Measurements from ENCODE around the gene ADM5.
A peak's percentile ranks its signal among the peaks of the same experiment; 100 is the strongest.

The ADM5 gene

DNA sequence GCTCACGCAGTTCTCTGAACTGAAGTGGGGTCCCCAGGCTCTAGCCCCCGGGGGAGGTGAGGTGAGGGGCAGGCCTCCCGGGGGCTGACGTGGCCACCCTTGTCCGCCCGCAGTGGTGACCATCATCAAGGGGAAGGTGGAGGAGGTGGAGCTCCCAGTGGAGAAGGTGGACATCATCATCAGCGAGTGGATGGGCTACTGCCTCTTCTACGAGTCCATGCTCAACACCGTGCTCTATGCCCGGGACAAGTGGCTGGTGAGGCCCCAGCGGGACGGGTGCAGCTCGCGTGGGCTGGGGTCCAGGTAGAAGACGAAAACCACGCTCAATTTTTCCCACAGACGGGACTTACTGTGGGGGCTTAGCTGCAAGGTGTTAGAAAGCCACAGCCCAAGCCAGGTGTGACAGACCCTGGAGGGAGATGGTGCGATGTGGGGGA is 5.6 kb upstream of the ADM5 start:
- Histone ChIP-seq H3K4me1 (ENCODE audit: control insufficient read depth in 1 of 2, insufficient read depth in 2 of 2, low read length in 2 of 2) (peaks cover 6 to 30% of the 10 kb centered on the region in 2 donors), H3K36me3 (ENCODE audit: control insufficient read depth in 1 of 2, insufficient read depth in 2 of 2, low read length in 2 of 2) (peaks cover 20 to 53% of the 10 kb centered on the region in 2 donors), H3K4me3 (ENCODE audit: low read depth in 1 of 2, low read length in 2 of 2) (no peak overlapping the region), H3K9me3 (ENCODE audit: control insufficient read depth in 1 of 2, low read length in 2 of 2) (no peaks in the 10 kb centered on the region), H3K27me3 (ENCODE audit: low read depth, low read length) (no peaks in the 10 kb centered on the region), H3K27ac (ENCODE audit: low read length) (no peak overlapping the region)

DNA sequence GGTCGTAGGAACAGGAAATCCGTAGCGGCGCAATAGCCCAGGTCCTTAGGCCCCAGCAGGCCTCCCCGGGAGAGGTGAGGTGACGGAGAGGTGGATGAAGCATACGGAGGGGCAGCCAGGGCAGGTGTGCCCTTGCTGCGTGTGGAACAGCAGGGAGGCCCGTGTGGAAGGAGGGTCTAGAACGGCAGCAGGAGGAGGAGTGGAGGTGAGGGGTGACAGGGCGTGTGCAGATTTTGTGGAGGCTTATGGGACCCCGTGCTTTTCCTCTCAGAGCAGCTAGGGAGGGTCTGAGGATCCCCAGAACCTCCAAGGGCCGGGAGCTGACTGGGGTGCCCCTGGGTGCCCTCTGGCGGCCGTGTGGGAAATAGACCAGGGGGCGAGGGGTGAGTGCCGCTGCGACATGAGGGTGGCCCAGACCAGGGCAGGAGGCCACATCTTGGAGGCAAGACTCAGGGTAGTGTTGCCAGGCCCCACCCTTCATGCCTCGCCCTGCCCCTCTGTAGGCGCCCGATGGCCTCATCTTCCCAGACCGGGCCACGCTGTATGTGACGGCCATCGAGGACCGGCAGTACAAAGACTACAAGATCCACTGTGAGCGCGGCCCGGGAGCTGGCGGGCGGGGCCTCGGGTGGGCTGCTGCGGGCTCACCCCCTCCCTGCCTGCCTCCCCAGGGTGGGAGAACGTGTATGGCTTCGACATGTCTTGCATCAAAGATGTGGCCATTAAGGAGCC is 5.0 kb upstream of the ADM5 start:
- H3K4me1 ChIP-seq (ENCODE audit: control insufficient read depth in 1 of 2, insufficient read depth in 2 of 2, low read length in 2 of 2) = peaks cover 6 to 27% of the 10 kb centered on the region in 2 donors
- no peak overlapping the region for H3K4me3 ChIP-seq (ENCODE audit: low read depth in 1 of 2, low read length in 2 of 2)
- no peaks in the 10 kb centered on the region for H3K27me3 ChIP-seq (ENCODE audit: low read depth, low read length)
- peaks cover 20 to 53% of the 10 kb centered on the region in 2 donors for H3K36me3 ChIP-seq (ENCODE audit: control insufficient read depth in 1 of 2, insufficient read depth in 2 of 2, low read length in 2 of 2)
- no peak overlapping the region for H3K27ac ChIP-seq (ENCODE audit: low read length)
- H3K9me3 ChIP-seq (ENCODE audit: control insufficient read depth in 1 of 2, low read length in 2 of 2) = no peaks in the 10 kb centered on the region

DNA sequence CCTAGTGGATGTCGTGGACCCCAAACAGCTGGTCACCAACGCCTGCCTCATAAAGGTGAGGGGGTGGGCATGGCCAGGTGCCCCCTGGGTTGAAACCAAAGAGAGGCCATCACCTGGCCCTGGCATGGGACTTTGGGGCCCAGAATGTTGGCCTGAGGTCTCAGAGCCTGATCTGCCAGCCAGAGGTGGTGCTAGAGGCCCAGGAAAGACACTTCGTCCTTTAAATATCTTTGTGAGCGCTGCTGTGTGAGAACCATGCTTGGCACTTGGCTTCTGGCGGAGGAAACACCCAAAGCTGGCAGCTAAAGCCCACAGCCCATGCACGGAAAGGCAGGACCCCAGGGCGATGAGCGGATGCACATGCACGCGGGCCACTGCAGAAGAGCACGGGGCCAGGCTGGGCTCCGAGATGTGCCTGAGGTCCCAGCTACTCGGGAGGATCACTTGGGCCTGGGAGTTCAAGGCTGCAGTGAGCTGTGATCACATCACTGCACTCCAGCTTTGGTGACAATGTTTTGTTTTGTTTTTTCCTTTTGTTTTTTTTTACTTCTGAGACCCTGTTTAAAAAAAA is 4.3 kb upstream of the ADM5 start:
- H3K27ac ChIP-seq (ENCODE audit: low read length) = no peak overlapping the region
- H3K9me3 ChIP-seq (ENCODE audit: control insufficient read depth in 1 of 2, low read length in 2 of 2) = no peaks in the 10 kb centered on the region
- H3K27me3 ChIP-seq (ENCODE audit: low read depth, low read length) = peaks cover 4% of the 10 kb centered on the region
- H3K4me3 ChIP-seq (ENCODE audit: low read depth in 1 of 2, low read length in 2 of 2) = no peak overlapping the region
- H3K36me3 ChIP-seq (ENCODE audit: control insufficient read depth in 1 of 2, insufficient read depth in 2 of 2, low read length in 2 of 2) = peaks cover 20 to 53% of the 10 kb centered on the region in 2 donors
- H3K4me1 ChIP-seq (ENCODE audit: control insufficient read depth in 1 of 2, insufficient read depth in 2 of 2, low read length in 2 of 2) = peaks cover 4 to 27% of the 10 kb centered on the region in 2 donors

DNA sequence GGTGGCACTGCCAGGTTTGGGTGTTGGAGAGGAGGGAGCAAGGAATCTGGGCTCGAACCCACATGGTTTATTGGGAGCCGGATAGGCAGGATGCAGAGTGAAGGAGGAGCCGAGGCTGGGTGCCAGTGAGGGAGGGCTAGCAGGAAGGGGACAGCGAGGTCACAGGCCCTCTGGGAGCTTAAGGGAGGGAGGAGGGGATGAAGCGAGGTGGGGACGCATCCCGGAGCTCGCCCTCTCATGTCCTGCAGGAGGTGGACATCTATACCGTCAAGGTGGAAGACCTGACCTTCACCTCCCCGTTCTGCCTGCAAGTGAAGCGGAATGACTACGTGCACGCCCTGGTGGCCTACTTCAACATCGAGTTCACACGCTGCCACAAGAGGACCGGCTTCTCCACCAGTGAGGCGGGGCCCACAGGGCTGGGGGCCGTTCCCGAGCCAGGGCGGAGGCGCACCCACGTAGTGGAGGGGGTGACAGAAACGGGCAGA is 3.5 kb upstream of the ADM5 start:
- H3K27me3 ChIP-seq (ENCODE audit: low read depth, low read length) = peaks cover 12% of the 10 kb centered on the region
- peaks cover 4 to 26% of the 10 kb centered on the region in 2 donors for H3K4me1 ChIP-seq (ENCODE audit: control insufficient read depth in 1 of 2, insufficient read depth in 2 of 2, low read length in 2 of 2)
- H3K4me3 ChIP-seq (ENCODE audit: low read depth in 1 of 2, low read length in 2 of 2) = no peak overlapping the region
- H3K36me3 ChIP-seq (ENCODE audit: control insufficient read depth in 1 of 2, insufficient read depth in 2 of 2, low read length in 2 of 2) = peaks cover 20 to 53% of the 10 kb centered on the region in 2 donors
- no peak overlapping the region for H3K27ac ChIP-seq (ENCODE audit: low read length)
- H3K9me3 ChIP-seq (ENCODE audit: control insufficient read depth in 1 of 2, low read length in 2 of 2) = no peaks in the 10 kb centered on the region

DNA sequence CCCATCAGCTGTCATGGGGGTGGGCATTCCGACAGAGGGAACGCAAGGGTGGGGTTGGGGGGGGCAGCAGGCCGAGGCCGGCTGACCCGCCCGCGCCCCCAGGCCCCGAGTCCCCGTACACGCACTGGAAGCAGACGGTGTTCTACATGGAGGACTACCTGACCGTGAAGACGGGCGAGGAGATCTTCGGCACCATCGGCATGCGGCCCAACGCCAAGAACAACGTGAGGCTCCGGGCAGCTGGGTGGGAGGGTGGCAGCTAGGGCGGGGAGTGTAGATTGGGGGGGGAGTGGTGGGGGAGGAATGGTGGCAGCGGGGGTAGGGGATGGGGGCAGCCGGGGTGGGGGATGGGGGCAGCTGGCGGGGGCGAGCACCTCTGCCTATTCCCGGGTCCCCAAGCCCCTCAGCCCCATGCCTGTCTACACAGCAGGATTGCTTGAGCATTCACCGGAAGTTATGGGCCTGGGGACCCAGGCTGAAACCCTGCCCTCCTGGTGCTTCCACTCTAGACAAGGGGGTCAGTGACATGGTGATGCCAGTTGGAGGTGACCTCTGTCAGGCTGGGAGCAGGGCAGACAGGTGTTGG is 2.8 kb upstream of the ADM5 start:
- no peak overlapping the region for H3K27ac ChIP-seq (ENCODE audit: low read length)
- H3K4me1 ChIP-seq (ENCODE audit: control insufficient read depth in 1 of 2, insufficient read depth in 2 of 2, low read length in 2 of 2) = peaks cover 4 to 28% of the 10 kb centered on the region in 2 donors
- H3K36me3 ChIP-seq (ENCODE audit: control insufficient read depth in 1 of 2, insufficient read depth in 2 of 2, low read length in 2 of 2) = peaks cover 20 to 53% of the 10 kb centered on the region in 2 donors
- H3K9me3 ChIP-seq (ENCODE audit: control insufficient read depth in 1 of 2, low read length in 2 of 2) = no peaks in the 10 kb centered on the region
- H3K27me3 ChIP-seq (ENCODE audit: low read depth, low read length) = peaks cover 19% of the 10 kb centered on the region
- H3K4me3 ChIP-seq (ENCODE audit: low read depth in 1 of 2, low read length in 2 of 2) = no peak overlapping the region

DNA sequence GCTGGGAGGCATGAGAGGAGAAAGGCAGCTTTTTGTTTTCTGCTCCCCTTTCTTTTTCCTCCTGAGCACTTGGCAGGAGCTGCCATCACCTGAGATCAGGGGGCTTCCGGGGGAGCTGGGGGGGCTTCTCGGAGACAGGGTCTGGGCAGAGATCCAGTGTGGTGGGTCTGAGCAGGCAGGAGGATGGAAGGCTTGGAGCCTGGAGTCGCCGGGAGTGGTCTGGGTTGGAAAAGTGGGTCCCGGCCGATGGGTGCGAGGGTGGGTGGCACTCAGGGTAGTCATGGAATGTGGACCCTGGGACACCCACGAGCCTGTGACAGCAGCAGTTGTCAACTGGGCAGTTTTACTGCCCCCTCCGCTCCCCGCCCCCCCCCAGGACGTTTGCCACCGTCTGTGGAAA is 2.2 kb upstream of the ADM5 start:
- no peak overlapping the region for H3K27ac ChIP-seq (ENCODE audit: low read length)
- peaks cover 19% of the 10 kb centered on the region for H3K27me3 ChIP-seq (ENCODE audit: low read depth, low read length)
- peaks cover 4 to 29% of the 10 kb centered on the region in 2 donors for H3K4me1 ChIP-seq (ENCODE audit: control insufficient read depth in 1 of 2, insufficient read depth in 2 of 2, low read length in 2 of 2)
- H3K4me3 ChIP-seq (ENCODE audit: low read depth in 1 of 2, low read length in 2 of 2) = no peak overlapping the region
- H3K36me3 ChIP-seq (ENCODE audit: control insufficient read depth in 1 of 2, insufficient read depth in 2 of 2, low read length in 2 of 2) = peaks cover 15 to 47% of the 10 kb centered on the region in 2 donors
- H3K9me3 ChIP-seq (ENCODE audit: control insufficient read depth in 1 of 2, low read length in 2 of 2) = no peaks in the 10 kb centered on the region

DNA sequence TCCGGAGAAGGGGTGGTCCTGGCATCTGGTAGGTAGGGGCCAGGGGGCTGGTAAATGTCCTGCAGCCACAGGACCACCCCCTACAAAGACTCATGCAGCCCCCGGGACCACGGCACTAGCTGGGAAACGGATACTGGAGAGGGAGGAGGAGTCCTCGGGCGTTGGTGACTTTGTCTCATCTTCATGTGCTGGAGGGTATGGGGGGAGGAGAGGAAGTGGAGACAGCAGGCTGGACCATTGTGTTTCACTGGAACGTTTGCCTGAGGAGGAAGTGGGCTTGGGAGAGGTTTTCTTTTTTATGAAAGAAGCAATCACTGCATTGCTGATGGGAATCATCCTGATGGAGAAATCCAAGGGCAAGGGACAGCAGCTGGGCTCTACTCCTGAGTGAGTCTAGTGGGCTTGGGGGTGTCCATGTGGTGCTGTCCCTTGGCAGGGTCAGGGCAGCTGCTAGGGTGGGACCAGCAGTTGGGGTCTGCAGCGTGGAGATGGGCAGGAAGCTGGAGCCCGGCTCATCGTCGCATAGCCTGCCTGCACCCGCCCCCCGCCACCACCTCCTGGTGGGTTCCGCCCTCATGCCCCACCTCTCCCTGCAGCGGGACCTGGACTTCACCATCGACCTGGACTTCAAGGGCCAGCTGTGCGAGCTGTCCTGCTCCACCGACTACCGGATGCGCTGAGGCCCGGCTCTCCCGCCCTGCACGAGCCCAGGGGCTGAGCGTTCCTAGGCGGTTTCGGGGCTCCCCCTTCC is 1.7 kb upstream of the ADM5 start:
- peaks cover 4 to 29% of the 10 kb centered on the region in 2 donors for H3K4me1 ChIP-seq (ENCODE audit: control insufficient read depth in 1 of 2, insufficient read depth in 2 of 2, low read length in 2 of 2)
- H3K36me3 ChIP-seq (ENCODE audit: control insufficient read depth in 1 of 2, insufficient read depth in 2 of 2, low read length in 2 of 2) = peaks cover 10 to 42% of the 10 kb centered on the region in 2 donors
- no peaks in the 10 kb centered on the region for H3K9me3 ChIP-seq (ENCODE audit: control insufficient read depth in 1 of 2, low read length in 2 of 2)
- H3K27ac ChIP-seq (ENCODE audit: low read length) = no peak overlapping the region
- H3K27me3 ChIP-seq (ENCODE audit: low read depth, low read length) = peaks cover 19% of the 10 kb centered on the region
- no peak overlapping the region for H3K4me3 ChIP-seq (ENCODE audit: low read depth in 1 of 2, low read length in 2 of 2)

DNA sequence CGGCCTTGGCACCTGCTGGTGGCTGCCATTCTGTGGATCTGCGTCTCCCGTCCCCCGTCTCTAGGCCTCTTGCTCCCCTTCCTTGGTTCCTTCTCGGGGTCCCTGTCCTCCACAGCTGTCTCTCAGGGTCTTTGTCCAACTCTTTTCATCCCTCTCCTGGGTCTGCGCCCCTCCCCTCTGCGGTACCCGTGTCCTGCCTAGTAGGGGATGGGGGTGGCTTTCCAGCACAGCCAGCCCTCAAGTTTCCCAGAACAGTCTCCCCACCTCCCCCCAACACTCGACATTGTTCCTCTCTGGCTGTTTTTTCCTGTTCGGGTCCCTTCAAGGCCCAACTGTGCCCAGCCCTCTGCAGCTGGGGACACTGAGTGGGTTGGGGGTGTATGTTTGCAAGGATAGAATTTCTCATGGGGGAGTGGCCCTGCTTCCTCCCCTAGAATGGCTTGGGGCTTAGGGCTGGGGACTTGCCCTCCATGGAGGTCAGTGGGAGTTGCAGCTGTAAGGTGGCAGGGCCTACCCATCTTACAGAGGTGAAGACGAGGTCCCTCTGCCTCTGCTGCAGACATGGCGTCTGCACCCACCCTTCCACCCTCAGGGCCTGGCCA is 762 bp upstream of the ADM5 start:
- Histone ChIP-seq H3K27ac (ENCODE audit: low read length) (no peak overlapping the region), H3K4me3 (ENCODE audit: low read depth in 1 of 2, low read length in 2 of 2) (no peak overlapping the region), H3K36me3 (ENCODE audit: control insufficient read depth in 1 of 2, insufficient read depth in 2 of 2, low read length in 2 of 2) (peaks cover 10 to 39% of the 10 kb centered on the region in 2 donors), H3K4me1 (ENCODE audit: control insufficient read depth in 1 of 2, insufficient read depth in 2 of 2, low read length in 2 of 2) (peaks cover 4 to 29% of the 10 kb centered on the region in 2 donors), H3K27me3 (ENCODE audit: low read depth, low read length) (peaks cover 19% of the 10 kb centered on the region), H3K9me3 (ENCODE audit: control insufficient read depth in 1 of 2, low read length in 2 of 2) (no peaks in the 10 kb centered on the region)

DNA sequence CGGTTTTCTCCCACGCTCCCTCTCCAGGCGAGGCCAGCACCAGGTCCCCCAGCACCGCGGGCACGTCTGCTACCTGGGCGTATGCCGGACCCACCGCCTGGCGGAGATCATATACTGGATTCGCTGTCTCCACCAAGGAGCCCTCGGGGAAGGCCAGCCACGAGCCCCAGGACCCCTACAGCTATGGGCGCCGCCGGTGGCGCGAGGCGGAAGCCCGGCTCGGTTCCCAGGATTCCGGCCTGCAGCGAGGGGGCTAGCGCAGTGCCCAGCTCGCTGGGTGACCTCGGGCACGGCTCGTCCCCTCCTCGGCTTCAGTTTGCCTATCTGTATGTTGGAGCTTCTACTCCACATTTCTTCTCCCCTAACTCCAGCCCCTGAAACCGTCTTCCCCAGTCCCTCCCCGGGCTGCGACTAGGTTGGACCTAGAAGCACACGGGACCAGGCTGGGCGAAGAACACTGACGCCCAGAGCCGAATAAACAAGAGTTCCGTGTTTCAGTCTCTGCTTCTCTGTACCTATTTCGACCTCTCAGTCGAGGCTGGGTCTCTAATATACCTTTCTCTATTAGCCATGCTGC is 773 bp downstream of the ADM5 start:
- H3K27ac ChIP-seq (ENCODE audit: low read length) = no peak overlapping the region
- H3K4me3 ChIP-seq (ENCODE audit: low read depth in 1 of 2, low read length in 2 of 2) = peak overlapping the region; percentile 65 to 66
- no peaks in the 10 kb centered on the region for H3K9me3 ChIP-seq (ENCODE audit: control insufficient read depth in 1 of 2, low read length in 2 of 2)
- peaks cover 4 to 29% of the 10 kb centered on the region in 2 donors for H3K4me1 ChIP-seq (ENCODE audit: control insufficient read depth in 1 of 2, insufficient read depth in 2 of 2, low read length in 2 of 2)
- peaks cover 19% of the 10 kb centered on the region for H3K27me3 ChIP-seq (ENCODE audit: low read depth, low read length)
- peaks cover 2 to 27% of the 10 kb centered on the region in 2 donors for H3K36me3 ChIP-seq (ENCODE audit: control insufficient read depth in 1 of 2, insufficient read depth in 2 of 2, low read length in 2 of 2)

DNA sequence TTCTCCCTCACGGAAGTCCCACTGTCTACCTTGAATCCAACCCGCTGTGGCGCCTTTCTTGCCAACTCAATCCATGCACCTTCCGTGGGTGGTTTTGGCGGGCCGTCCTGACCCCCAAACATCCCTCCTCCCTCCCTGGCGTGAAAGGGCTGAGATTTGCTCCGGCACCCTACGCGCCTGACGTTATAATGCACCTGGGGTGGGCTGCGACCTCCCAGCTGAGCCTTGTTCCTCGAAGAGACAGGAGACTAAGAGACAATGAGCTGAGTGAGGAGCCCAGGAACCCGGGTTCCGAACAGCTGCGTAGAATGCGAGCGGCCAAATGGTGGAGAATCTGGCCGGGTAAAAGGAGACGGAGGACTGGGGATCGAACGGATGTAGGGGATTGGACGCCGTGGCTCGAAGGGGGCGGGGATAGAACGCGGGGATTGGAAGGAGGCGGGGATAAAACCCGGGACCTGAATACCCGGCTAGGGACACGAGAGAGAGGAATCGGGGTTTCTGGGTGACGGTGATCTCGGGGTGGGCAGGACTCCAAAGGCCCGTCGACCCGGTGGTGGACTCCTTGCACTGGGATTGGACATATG is 1.4 kb downstream of the ADM5 start, which contains the start of gene CPT1C:
Gene CPT1C (plus strand): TSS at position 461 of the 587 bp plus-strand sequence. CDS start 1,137 bp downstream, outside the sequence.
- H3K36me3 ChIP-seq (ENCODE audit: control insufficient read depth in 1 of 2, insufficient read depth in 2 of 2, low read length in 2 of 2) = peaks cover 0 to 21% of the 10 kb centered on the region in 2 donors
- H3K27me3 ChIP-seq (ENCODE audit: low read depth, low read length) = peaks cover 19% of the 10 kb centered on the region
- no peak within 1 kb of the TSS for H3K27ac ChIP-seq (ENCODE audit: low read length)
- H3K9me3 ChIP-seq (ENCODE audit: control insufficient read depth in 1 of 2, low read length in 2 of 2) = no peaks in the 10 kb centered on the region
- peaks cover 4 to 29% of the 10 kb centered on the region in 2 donors for H3K4me1 ChIP-seq (ENCODE audit: control insufficient read depth in 1 of 2, insufficient read depth in 2 of 2, low read length in 2 of 2)
- peak within 1 kb of the TSS; percentile 65 to 66 for H3K4me3 ChIP-seq (ENCODE audit: low read depth in 1 of 2, low read length in 2 of 2)

Measured in muscle layer of duodenum (tissue), 2 donors.